ENCODE results near the gene PPP1R10. TPM values are rescaled to one million over a fixed set of nuclear protein-coding genes. Genes with fewer than 3 reads are reported as not detected.
A peak's percentile ranks its signal among the peaks of the same experiment; 100 is the strongest.

PPP1R10 gene
- total RNA-seq, 1 donor from 2014 or later, result 38.6 TPM

DNA sequence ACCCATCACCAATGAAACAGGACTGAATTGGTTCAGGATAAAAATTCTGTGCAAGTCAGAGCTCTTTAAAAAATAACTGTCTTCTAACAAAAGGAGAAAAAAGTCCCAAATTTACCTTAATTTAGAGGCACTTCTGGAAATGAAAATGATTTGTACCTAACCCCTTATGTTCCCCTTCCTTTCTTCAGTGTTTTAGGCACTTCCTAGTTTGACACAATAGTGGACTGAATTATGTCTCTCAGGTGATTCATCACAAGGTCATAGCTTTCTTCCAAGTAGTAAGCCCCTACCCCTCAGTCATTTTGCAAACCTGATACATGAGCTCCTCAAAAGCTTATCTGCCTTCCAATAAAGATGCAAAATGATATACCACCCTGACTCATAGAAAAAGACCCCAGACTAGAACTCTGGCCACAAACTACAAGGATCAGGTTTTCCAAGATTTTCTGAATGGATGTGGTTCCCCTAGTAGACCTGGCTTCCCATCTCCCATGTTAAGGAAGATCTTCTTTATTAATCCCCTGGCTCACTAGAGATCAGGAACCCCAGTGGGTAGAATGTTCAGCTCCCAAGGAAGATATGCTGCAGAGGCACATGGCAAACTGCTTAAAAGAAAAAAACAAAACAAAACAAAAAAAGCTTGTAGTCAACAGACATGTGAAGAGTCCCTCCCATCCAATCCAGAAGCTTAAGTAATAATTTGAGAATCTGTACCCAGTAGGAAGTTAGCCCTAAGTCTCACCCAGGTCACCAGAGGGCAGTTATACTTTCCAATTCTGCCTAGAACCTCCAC lies 3.6 kb downstream of the PPP1R10 start:
- Histone ChIP-seq H3K9me3 (ENCODE audit: low read depth) (no peaks in the 10 kb centered on the region), H3K27ac (peak overlapping the region; percentile 100), H3K9ac (no peak overlapping the region), H3K4me2 (peak overlapping the region; percentile 97), H3K79me2 (ENCODE audit: low read depth) (peaks cover 93% of the 10 kb centered on the region), H2AFZ (replicated peaks) (no peak overlapping the region), H3K36me3 (peaks cover 24% of the 10 kb centered on the region), H3K4me3 (peak overlapping the region; percentile 77), H3F3A (ENCODE audit: low read depth) (peaks cover 53% of the 10 kb centered on the region), H3K4me1 (peaks cover 23% of the 10 kb centered on the region), H3K27me3 (no peaks in the 10 kb centered on the region), H4K20me1 (ENCODE audit: low read depth) (peaks cover 65% of the 10 kb centered on the region)
- DNase-seq (ENCODE audit: low spot score), result no peak
- Mint-ChIP-seq H3K27ac (peak overlapping the region; percentile 65), H3K4me3 (peak overlapping the region; percentile 96), H3K36me3 (peaks cover 38% of the 10 kb centered on the region), H3K4me1 (peaks cover 51% of the 10 kb centered on the region), H3K27me3 (ENCODE audit: insufficient read depth, low read depth) (peaks cover 31% of the 10 kb centered on the region), H3K9me3 (peaks cover 7% of the 10 kb centered on the region)
- TF ChIP-seq, protein P1, sequence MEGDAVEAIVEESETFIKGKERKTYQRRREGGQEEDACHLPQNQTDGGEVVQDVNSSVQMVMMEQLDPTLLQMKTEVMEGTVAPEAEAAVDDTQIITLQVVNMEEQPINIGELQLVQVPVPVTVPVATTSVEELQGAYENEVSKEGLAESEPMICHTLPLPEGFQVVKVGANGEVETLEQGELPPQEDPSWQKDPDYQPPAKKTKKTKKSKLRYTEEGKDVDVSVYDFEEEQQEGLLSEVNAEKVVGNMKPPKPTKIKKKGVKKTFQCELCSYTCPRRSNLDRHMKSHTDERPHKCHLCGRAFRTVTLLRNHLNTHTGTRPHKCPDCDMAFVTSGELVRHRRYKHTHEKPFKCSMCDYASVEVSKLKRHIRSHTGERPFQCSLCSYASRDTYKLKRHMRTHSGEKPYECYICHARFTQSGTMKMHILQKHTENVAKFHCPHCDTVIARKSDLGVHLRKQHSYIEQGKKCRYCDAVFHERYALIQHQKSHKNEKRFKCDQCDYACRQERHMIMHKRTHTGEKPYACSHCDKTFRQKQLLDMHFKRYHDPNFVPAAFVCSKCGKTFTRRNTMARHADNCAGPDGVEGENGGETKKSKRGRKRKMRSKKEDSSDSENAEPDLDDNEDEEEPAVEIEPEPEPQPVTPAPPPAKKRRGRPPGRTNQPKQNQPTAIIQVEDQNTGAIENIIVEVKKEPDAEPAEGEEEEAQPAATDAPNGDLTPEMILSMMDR (IDR thresholded peaks at IDR 0.05), result no peak
- TF ChIP-seq EZH2phosphoT487 (IDR thresholded peaks at IDR 0.05) (no peak), EZH2 (IDR thresholded peaks at IDR 0.05) (no peak)

DNA sequence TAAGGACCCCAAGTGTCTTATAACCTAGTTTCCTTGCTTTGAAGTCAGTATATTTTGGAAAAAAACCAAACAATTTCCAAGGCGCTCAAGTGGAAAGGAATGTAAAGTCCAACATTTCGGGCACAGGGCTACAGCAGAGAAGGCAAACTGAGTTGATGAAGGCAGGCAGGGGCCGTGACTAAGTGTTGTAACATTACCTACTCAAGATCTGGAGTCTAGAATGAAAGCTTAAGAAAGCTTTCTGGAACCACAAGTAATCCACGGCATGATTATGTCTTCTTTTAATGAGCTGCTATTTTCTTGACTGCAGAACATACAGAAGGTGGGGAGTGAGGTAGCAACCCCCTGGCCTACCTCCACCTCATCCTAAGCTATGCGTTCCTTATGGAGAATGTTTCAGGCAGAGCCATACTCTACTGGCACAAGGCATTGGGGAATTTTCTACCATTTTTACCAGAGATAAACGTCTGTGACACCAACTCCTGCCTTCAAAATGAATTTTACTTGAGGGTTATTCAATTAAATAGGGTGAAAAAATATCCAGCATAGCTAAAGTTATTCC lies 4.3 kb downstream of the PPP1R10 start:
- H3K4me1 Mint-ChIP-seq, result peaks cover 49% of the 10 kb centered on the region
- H3K27ac ChIP-seq, result peak overlapping the region; percentile 100

DNA sequence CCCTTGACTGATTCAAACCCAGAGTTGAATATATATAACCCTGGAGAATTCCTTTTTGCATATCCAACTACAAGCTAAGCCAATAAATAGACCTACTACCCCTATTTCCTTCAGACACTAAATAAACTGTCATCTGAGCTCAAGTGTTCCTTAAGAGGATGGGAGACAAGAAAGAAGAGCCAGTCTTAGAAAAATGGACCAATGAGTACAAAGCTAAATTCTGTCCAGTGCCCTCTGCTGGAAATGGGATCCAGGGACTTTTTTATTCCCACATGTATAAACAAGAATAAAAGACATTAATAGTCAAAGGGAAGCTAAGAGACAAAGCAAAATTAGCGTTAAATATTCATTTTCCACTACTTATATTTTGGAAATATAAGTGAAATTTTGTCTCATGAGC lies 4.8 kb downstream of the PPP1R10 start:
- H3K9me3 Mint-ChIP-seq, result peaks cover 7% of the 10 kb centered on the region
- peaks cover 44% of the 10 kb centered on the region for H3K36me3 Mint-ChIP-seq
- Histone ChIP-seq H3K4me2 (peak overlapping the region; percentile 97), H3K9me3 (ENCODE audit: low read depth) (no peaks in the 10 kb centered on the region), H3K9ac (no peak overlapping the region), H4K20me1 (ENCODE audit: low read depth) (peaks cover 72% of the 10 kb centered on the region), H3K4me1 (peaks cover 23% of the 10 kb centered on the region), H3K27ac (no peak overlapping the region), H3K4me3 (no peak overlapping the region), H3K27me3 (no peaks in the 10 kb centered on the region), H2AFZ (replicated peaks) (no peak overlapping the region), H3K36me3 (peaks cover 24% of the 10 kb centered on the region), H3K79me2 (ENCODE audit: low read depth) (peaks cover 87% of the 10 kb centered on the region), H3F3A (ENCODE audit: low read depth) (peaks cover 59% of the 10 kb centered on the region)
- no peak for TF ChIP-seq EZH2phosphoT487 (IDR thresholded peaks at IDR 0.05)
- TF ChIP-seq, protein P1 (IDR thresholded peaks at IDR 0.05), result peak; percentile 41
- peak; percentile 26 for DNase-seq (ENCODE audit: low spot score)
- peaks cover 49% of the 10 kb centered on the region for H3K4me1 Mint-ChIP-seq
- H3K4me3 Mint-ChIP-seq, result no peak overlapping the region
- H3K27ac Mint-ChIP-seq, result no peak overlapping the region
- peaks cover 24% of the 10 kb centered on the region for H3K27me3 Mint-ChIP-seq (ENCODE audit: insufficient read depth, low read depth)

More for the DNA sequence above, 4.3 kb downstream of the PPP1R10 start:
- peaks cover 24% of the 10 kb centered on the region for H3K36me3 ChIP-seq
- no peak overlapping the region for H3K9ac ChIP-seq
- peaks cover 59% of the 10 kb centered on the region for H3F3A ChIP-seq (ENCODE audit: low read depth)
- H3K27me3 Mint-ChIP-seq (ENCODE audit: insufficient read depth, low read depth), result peaks cover 28% of the 10 kb centered on the region
- no peak for TF ChIP-seq EZH2phosphoT487 (IDR thresholded peaks at IDR 0.05)
- TF ChIP-seq, protein P1 (IDR thresholded peaks at IDR 0.05), result no peak
- TF ChIP-seq EZH2 (IDR thresholded peaks at IDR 0.05), result no peak
- H3K4me1 ChIP-seq, result peaks cover 23% of the 10 kb centered on the region
- peaks cover 39% of the 10 kb centered on the region for H3K36me3 Mint-ChIP-seq
- peak overlapping the region; percentile 46 for H3K4me3 Mint-ChIP-seq
- H3K27ac Mint-ChIP-seq, result no peak overlapping the region
- peaks cover 88% of the 10 kb centered on the region for H3K79me2 ChIP-seq (ENCODE audit: low read depth)
- H3K4me3 ChIP-seq, result no peak overlapping the region
- no peaks in the 10 kb centered on the region for H3K27me3 ChIP-seq
- peaks cover 7% of the 10 kb centered on the region for H3K9me3 Mint-ChIP-seq
- peaks cover 72% of the 10 kb centered on the region for H4K20me1 ChIP-seq (ENCODE audit: low read depth)
- H2AFZ ChIP-seq (replicated peaks), result no peak overlapping the region
- DNase-seq (ENCODE audit: low spot score), result peak; percentile 32
- no peaks in the 10 kb centered on the region for H3K9me3 ChIP-seq (ENCODE audit: low read depth)
- H3K4me2 ChIP-seq, result peak overlapping the region; percentile 97
